Neuronal stem cell (in vitro differentiated cells): ENCODE measurements around the gene PRPF19.

Experiments
- DNase-seq: peaks from one replicate; pipeline ENCODE4 v3.0.0-alpha.2; 2013; ENCODE audit warnings: low spot score
- H2AFZ ChIP-seq: one replicate; pipeline ENCODE4 v1.6.1; 2013; ENCODE audit warnings: mild to moderate bottlenecking, low read length, inconsistent platforms
- H2AK5ac ChIP-seq: 2 replicates; pipeline ENCODE4 v1.6.1; 2013; ENCODE audit warnings: low read depth, mild to moderate bottlenecking, inconsistent platforms, low read length, moderate library complexity, mixed read lengths
- H2BK120ac ChIP-seq: 2 replicates; pipeline ENCODE4 v1.6.1; 2013; ENCODE audit warnings: low read depth, mild to moderate bottlenecking, inconsistent platforms, low read length, moderate library complexity, mixed read lengths
- H2BK12ac ChIP-seq: one replicate; pipeline ENCODE4 v1.6.1; 2013; ENCODE audit warnings: low read length, inconsistent platforms
- H2BK15ac ChIP-seq: 2 replicates; pipeline ENCODE4 v1.6.1; 2013; ENCODE audit warnings: mild to moderate bottlenecking, low read length, inconsistent platforms, mixed read lengths
- H2BK5ac ChIP-seq: one replicate; pipeline ENCODE4 v1.6.1; 2013; ENCODE audit warnings: inconsistent platforms, mild to moderate bottlenecking, low read length, moderate library complexity
- H3K14ac ChIP-seq: one replicate; pipeline ENCODE4 v1.6.1; 2013; ENCODE audit warnings: low read length, inconsistent platforms
- H3K18ac ChIP-seq: 2 replicates; pipeline ENCODE4 v1.6.1; 2013; ENCODE audit warnings: low read length, inconsistent platforms
- H3K23ac ChIP-seq: 2 replicates; pipeline ENCODE4 v1.6.1; 2013; ENCODE audit warnings: low read depth, mild to moderate bottlenecking, mixed read lengths, low read length, inconsistent platforms; ENCODE audit not compliant: poor library complexity
- H3K27ac ChIP-seq: replicated peaks from 3 replicates; pipeline ENCODE4 v1.5.1; 2013; ENCODE audit warnings: low read length, inconsistent platforms
- H3K27me3 ChIP-seq, 3 experiments: 2 replicates each; pipeline ENCODE4 v1.6.1; 2013; ENCODE audit warnings: low read length in 3 of 3, mild to moderate bottlenecking in 2 of 3, inconsistent platforms in 1 of 3, low read depth in 1 of 3, mixed read lengths in 1 of 3, moderate library complexity in 1 of 3; ENCODE audit not compliant: control insufficient read depth in 3 of 3, insufficient read depth in 3 of 3
- H3K36me3 ChIP-seq, 2 donors: replicated peaks in 1 of 2; 2 replicates each; pipeline ENCODE4 v1.6.1; 2013; ENCODE audit warnings: low read length in 2 of 2; ENCODE audit not compliant: control insufficient read depth in 2 of 2, insufficient read depth in 2 of 2
- H3K4ac ChIP-seq: 2 replicates; pipeline ENCODE4 v1.6.1; 2013; ENCODE audit warnings: inconsistent platforms, mild to moderate bottlenecking, low read length, moderate library complexity
- H3K4me1 ChIP-seq, 2 donors: 1 replicate in 1 of 2; 2 replicates in 1 of 2; pipeline ENCODE4 v1.6.1; 2013; ENCODE audit warnings: low read length in 2 of 2, low read depth in 1 of 2; ENCODE audit not compliant: control insufficient read depth in 2 of 2, insufficient read depth in 1 of 2
- H3K4me2 ChIP-seq: one replicate; pipeline ENCODE4 v1.6.1; 2013; ENCODE audit warnings: mild to moderate bottlenecking, low read length, inconsistent platforms; ENCODE audit not compliant: insufficient read depth, poor library complexity, severe bottlenecking
- H3K4me3 ChIP-seq, 2 donors: 2 replicates each; pipeline ENCODE4 v1.5.1; 2013; ENCODE audit warnings: low read length in 2 of 2, mild to moderate bottlenecking in 2 of 2, inconsistent platforms in 1 of 2, moderate library complexity in 1 of 2
- H3K79me1 ChIP-seq: one replicate; pipeline ENCODE4 v1.6.1; 2013; ENCODE audit warnings: low read depth, mild to moderate bottlenecking, inconsistent platforms, low read length, moderate library complexity
- H3K9ac ChIP-seq: one replicate; pipeline ENCODE4 v1.6.1; 2013; ENCODE audit warnings: mild to moderate bottlenecking, low read depth, low read length, inconsistent platforms; ENCODE audit not compliant: poor library complexity
- H3K9me3 ChIP-seq, 2 donors: replicated peaks in 1 of 2; 2 replicates each; pipeline versions ENCODE3 to v1.6.1; 2013; ENCODE audit warnings: low read length in 2 of 2, mild to moderate bottlenecking in 2 of 2, inconsistent platforms in 1 of 2, low read depth in 1 of 2, mixed read lengths in 1 of 2, moderate library complexity in 1 of 2; ENCODE audit not compliant: control insufficient read depth in 2 of 2, insufficient read depth in 1 of 2
- H4K8ac ChIP-seq: one replicate; pipeline ENCODE4 v1.6.1; 2013; ENCODE audit warnings: low read depth, mild to moderate bottlenecking, inconsistent platforms, low read length, moderate library complexity
- H4K91ac ChIP-seq: one replicate; pipeline ENCODE4 v1.6.1; 2013; ENCODE audit warnings: low read length, low read depth, mild to moderate bottlenecking, inconsistent platforms; ENCODE audit not compliant: poor library complexity
- WGBS, 2 donors: extraction: QIAGEN DNeasy Blood & Tissue Kit; methylation state at CpG; one replicate each; pipeline ENCODE4 v1.1.7; 2013; ENCODE audit warnings: missing lambda C conversion rate in 2 of 2, mixed read lengths in 1 of 2; ENCODE audit not compliant: insufficient read length in 2 of 2, insufficient replicate concordance in 1 of 2; ENCODE audit errors: extremely low coverage in 2 of 2; 5-methylcytosine and 5-hydroxymethylcytosine counted together

PRPF19 gene

GRCh38 chr11:60852117-60852981 lies 54.0 kb downstream of the PRPF19 start:
- no peak overlapping the region for H3K27ac ChIP-seq
- WGBS, 2 donors: no CpG with 5 or more reads among the region's 78 CpGs

DNA sequence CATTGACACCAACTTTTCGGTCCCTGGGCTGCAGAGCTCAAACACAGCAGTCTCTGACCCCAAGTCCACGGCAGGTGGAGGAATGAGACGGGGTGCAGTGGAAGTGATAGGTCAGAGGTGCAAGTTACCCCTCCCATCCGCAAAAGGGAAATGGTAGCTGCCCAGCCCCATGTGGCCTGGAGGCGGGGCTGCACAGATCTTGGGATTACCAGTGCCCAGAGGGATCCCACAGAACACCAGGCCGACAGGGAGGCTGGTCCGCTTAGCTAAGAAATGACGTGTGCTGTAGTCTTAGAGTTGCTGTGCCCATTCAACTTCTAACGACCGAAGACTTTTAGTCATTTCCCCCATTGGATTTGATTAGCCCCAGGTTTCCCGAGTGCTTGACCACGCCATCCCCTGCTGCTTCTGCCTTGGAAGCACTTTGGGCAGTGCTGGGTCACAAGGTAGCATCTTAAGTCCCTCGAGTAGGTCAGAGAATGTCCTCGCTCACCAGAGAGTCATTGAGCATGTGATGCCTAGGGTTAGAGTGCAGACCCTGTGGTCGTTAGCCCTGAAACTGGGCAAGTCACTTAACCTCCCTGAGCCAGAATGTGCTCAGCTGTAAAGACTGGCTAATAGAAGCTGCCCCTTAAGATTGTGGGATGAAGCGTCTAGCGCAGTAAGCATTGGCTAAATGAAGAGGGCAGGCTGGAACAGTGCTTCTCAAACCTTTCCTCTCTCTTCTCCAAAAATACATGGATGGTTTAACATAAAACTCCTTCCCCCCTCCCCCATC lies 54.9 kb downstream of the PRPF19 start:
- no peak overlapping the region for H3K4ac ChIP-seq
- no peak overlapping the region for H4K91ac ChIP-seq
- no peak overlapping the region for H2AK5ac ChIP-seq
- H3K4me1 ChIP-seq: no peaks in the 10 kb centered on the region
- H3K36me3 ChIP-seq: peaks cover 32 to 48% of the 10 kb centered on the region in 2 donors
- no peak for DNase-seq
- H2BK12ac ChIP-seq: no peak overlapping the region
- H2BK15ac ChIP-seq: no peak overlapping the region
- no CpG with 5 or more reads among the region's 17 CpGs for WGBS, 2 donors
- H3K4me3 ChIP-seq: no peak overlapping the region
- no peaks in the 10 kb centered on the region for H3K9me3 ChIP-seq
- H3K4me2 ChIP-seq: no peak overlapping the region
- no peaks in the 10 kb centered on the region for H3K79me1 ChIP-seq
- peak overlapping the region; percentile 65 for H3K23ac ChIP-seq
- no peak overlapping the region for H2BK5ac ChIP-seq
- H2AFZ ChIP-seq: no peak overlapping the region
- no peak overlapping the region for H2BK120ac ChIP-seq
- no peak overlapping the region for H3K27ac ChIP-seq
- no peaks in the 10 kb centered on the region for H3K27me3 ChIP-seq
- peak overlapping the region; percentile 21 for H3K14ac ChIP-seq
- H4K8ac ChIP-seq: no peak overlapping the region
- no peak overlapping the region for H3K9ac ChIP-seq
- H3K18ac ChIP-seq: no peak overlapping the region

More at GRCh38 chr11:60852117-60852981, 54.0 kb downstream of the PRPF19 start:
- no peak overlapping the region for H2AK5ac ChIP-seq
- H4K8ac ChIP-seq: no peak overlapping the region
- no peaks in the 10 kb centered on the region for H3K27me3 ChIP-seq
- no peak overlapping the region for H2BK120ac ChIP-seq
- no peak overlapping the region for H2AFZ ChIP-seq
- H2BK15ac ChIP-seq: no peak overlapping the region
- no peaks in the 10 kb centered on the region for H3K9me3 ChIP-seq
- H3K4me3 ChIP-seq: peak overlapping the region in 1 of 2 donors; percentile 49
- H3K4me1 ChIP-seq: no peaks in the 10 kb centered on the region
- H3K4me2 ChIP-seq: peak overlapping the region; percentile 18
- H3K9ac ChIP-seq: no peak overlapping the region
- no peak overlapping the region for H2BK12ac ChIP-seq
- H2BK5ac ChIP-seq: no peak overlapping the region
- H4K91ac ChIP-seq: no peak overlapping the region
- peaks cover 32 to 45% of the 10 kb centered on the region in 2 donors for H3K36me3 ChIP-seq
- H3K4ac ChIP-seq: no peak overlapping the region
- no peaks in the 10 kb centered on the region for H3K79me1 ChIP-seq
- H3K18ac ChIP-seq: peak overlapping the region; percentile 28
- peak overlapping the region; percentile 73 for H3K23ac ChIP-seq
- DNase-seq: no peak
- peak overlapping the region; percentile 71 for H3K14ac ChIP-seq

DNA sequence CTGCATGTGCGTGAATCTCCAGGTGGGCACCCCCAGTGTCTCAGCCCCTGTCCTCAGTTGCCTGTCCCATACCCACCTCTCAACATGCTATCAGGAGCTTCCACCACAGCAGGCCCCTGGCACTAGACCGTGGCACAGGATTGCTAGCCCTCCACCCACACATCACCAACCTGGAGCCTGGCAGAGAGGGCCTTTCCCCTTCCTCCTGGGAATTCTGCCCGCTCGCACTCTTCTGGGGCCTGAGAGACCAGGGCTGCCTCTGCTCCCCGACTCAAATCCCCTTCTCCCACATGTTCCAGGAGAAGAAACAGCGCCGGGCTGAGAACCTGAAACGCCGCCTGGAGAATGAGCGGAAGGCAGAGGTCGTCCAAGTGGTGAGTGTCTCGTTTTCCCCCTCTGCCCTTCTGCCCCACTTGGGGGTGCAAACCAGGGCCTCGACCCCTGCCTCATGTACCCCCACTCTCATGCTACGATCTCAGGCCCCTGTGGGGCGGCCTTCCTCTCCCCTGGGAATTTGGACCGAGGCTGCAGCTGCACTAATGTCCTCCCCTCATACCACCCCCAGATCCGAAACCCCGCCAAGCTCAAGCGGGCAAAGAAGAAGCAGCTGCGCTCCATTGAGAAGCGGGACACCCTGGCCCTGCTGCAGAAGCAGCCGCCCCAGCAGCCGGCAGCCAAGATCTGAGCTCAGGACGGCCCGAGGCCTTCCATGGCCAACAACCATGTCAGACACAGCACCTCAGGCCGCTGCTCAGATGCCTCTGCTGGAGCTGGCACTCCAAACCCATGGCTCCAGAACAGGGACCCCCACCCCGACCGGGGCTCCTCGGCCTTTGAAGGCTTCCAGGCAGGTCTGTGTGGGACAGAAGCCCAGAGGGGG lies 56.5 kb downstream of the PRPF19 start:
- Histone ChIP-seq H3K27me3 (no peaks in the 10 kb centered on the region), H2BK120ac (no peak overlapping the region), H3K9ac (no peak overlapping the region), H3K9me3 (no peaks in the 10 kb centered on the region), H3K23ac (no peak overlapping the region), H2AFZ (no peak overlapping the region), H3K4ac (no peak overlapping the region), H4K91ac (no peak overlapping the region), H3K4me2 (no peak overlapping the region), H3K14ac (no peak overlapping the region), H3K18ac (no peak overlapping the region), H3K27ac (no peak overlapping the region), H3K4me3 (no peak overlapping the region), H3K79me1 (no peaks in the 10 kb centered on the region), H3K36me3 (peaks cover 34 to 52% of the 10 kb centered on the region in 2 donors), H2BK12ac (no peak overlapping the region), H2AK5ac (no peak overlapping the region), H3K4me1 (peaks cover 0 to 5% of the 10 kb centered on the region in 2 donors), H2BK15ac (no peak overlapping the region), H2BK5ac (no peak overlapping the region), H4K8ac (no peak overlapping the region)
- no peak for DNase-seq
- WGBS, 2 donors: no CpG with 5 or more reads among the region's 29 CpGs
